Transverse colon (tissue), 4 donors: ENCODE measurements around the gene B4GALT5.

ENCODE experiments used
- CTCF ChIP-seq, 5 experiments: fragments of 200-600 bp in 3 of 5; fragments of 450-650 bp in 2 of 5; sonication (generic) in 3 of 5; IDR thresholded peaks; 1 replicate in 2 of 5; 2 replicates in 3 of 5; pipeline ENCODE4 v1.5.1; 2016 to 2017; ENCODE audit warnings: antibody characterized with exemption in 5 of 5, inconsistent platforms in 3 of 5, mild to moderate bottlenecking in 2 of 5, moderate library complexity in 1 of 5
- EP300 ChIP-seq: sonication (generic); formaldehyde crosslinking; IDR thresholded peaks from one replicate; pipeline ENCODE4 v1.6.1; 2017; ENCODE audit warnings: antibody characterized with exemption, low read depth
- POLR2A ChIP-seq: fragments of 450-650 bp; IDR thresholded peaks from one replicate; pipeline ENCODE4 v1.6.1; 2016; ENCODE audit warnings: antibody characterized with exemption, mild to moderate bottlenecking, moderate library complexity
- POLR2AphosphoS5 ChIP-seq, 3 donors: sonication (generic); formaldehyde crosslinking; IDR thresholded peaks; one replicate each; pipeline ENCODE4 v1.6.1; 2016; ENCODE audit warnings: antibody characterized with exemption in 3 of 3

GRCh38 chr20:49592120-49592519 lies 121.6 kb downstream of the B4GALT5 start:
- TF ChIP-seq CTCF (IDR thresholded peaks at IDR 0.05): no peak
- no peak for TF ChIP-seq POLR2A
- TF ChIP-seq POLR2AphosphoS5 (IDR thresholded peaks at IDR 0.05): no peak
- no peak for TF ChIP-seq EP300
